ENCODE data around the gene ARHGAP10. TPM values are rescaled to one million over a fixed set of nuclear protein-coding genes. Genes with fewer than 3 reads are reported as not detected.

The ARHGAP10 gene
- total RNA-seq, 4 donors from 2014 or later, result 26.5 to 117 (median 29.7) TPM

- peaks cover 17 to 76% (median 30%) of the 10 kb centered on the region in 3 donors for H3K4me1 ChIP-seq
- WGBS, 2 donors, result 22 to 47% methylated on average over 4 of the region's 4 CpGs
- no peak for DNase-seq
These were observed 37.5 kb downstream of the ARHGAP10 start for GRCh38 chr4:147769386-147769785.

DNA sequence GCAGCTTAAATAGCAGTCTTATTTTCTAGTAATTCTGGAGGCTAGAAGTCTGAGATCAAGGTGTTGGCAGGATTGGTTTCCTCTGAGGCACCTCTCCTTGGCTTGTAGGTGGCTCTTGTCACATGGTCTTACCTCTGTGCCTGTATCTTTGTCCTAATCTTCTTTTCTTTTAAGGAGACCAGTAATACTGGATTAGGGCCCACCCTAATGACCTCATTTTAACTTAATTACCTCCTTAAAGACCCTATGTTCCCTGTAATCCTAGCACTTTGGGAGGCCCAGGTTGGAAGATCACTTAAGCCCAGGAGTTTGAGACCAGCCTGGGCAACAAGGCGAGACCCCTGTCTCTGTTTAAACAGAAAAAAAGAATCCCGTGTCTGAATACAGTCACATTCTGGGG, 38.9 kb downstream of the ARHGAP10 start:
- H3K27ac ChIP-seq, result no peak overlapping the region
- intact Hi-C loops (cut with DNase I), result no loop called here
- WGBS, 2 donors, result 89 to 96% methylated on average over 2 of the region's 2 CpGs
- peaks cover 17 to 76% (median 27%) of the 10 kb centered on the region in 3 donors for H3K4me1 ChIP-seq
- no peak overlapping the region for H3K4me3 ChIP-seq
- H3K36me3 ChIP-seq, result no peaks in the 10 kb centered on the region
- H3K9me3 ChIP-seq, result no peaks in the 10 kb centered on the region
- no peak for DNase-seq
- TF ChIP-seq POLR2A (IDR thresholded peaks at IDR 0.05), result no peak
- no peak for TF ChIP-seq CTCF (IDR thresholded peaks at IDR 0.05)
- H3K27me3 ChIP-seq, result no peaks in the 10 kb centered on the region

More at GRCh38 chr4:147769386-147769785, 37.5 kb downstream of the ARHGAP10 start:
- H3K27ac ChIP-seq, result no peak overlapping the region
- intact Hi-C loops (cut with DNase I), result no loop called here
- no peaks in the 10 kb centered on the region for H3K36me3 ChIP-seq
- H3K4me3 ChIP-seq, result no peak overlapping the region
- H3K27me3 ChIP-seq, result no peaks in the 10 kb centered on the region
- TF ChIP-seq POLR2A (IDR thresholded peaks at IDR 0.05) (no peak), CTCF (IDR thresholded peaks at IDR 0.05) (no peak)
- no peaks in the 10 kb centered on the region for H3K9me3 ChIP-seq

- Histone ChIP-seq H3K9me3 (no peaks in the 10 kb centered on the region), H3K27ac (peak overlapping the region in 3 of 4 donors; percentile 37 to 74 (median 69)), H3K27me3 (no peaks in the 10 kb centered on the region), H3K36me3 (no peaks in the 10 kb centered on the region), H3K4me3 (no peak overlapping the region), H3K4me1 (peaks cover 17 to 88% (median 27%) of the 10 kb centered on the region in 3 donors)
- TF ChIP-seq POLR2A (IDR thresholded peaks at IDR 0.05), result no peak
- TF ChIP-seq CTCF (IDR thresholded peaks at IDR 0.05), result no peak
- no peak for DNase-seq
- 67 to 78% methylated on average over 8 of the region's 8 CpGs for WGBS, 2 donors
- intact Hi-C loops (cut with DNase I), result no loop called here
These were observed 40.2 kb downstream of the ARHGAP10 start for GRCh38 chr4:147772056-147772455.

DNA sequence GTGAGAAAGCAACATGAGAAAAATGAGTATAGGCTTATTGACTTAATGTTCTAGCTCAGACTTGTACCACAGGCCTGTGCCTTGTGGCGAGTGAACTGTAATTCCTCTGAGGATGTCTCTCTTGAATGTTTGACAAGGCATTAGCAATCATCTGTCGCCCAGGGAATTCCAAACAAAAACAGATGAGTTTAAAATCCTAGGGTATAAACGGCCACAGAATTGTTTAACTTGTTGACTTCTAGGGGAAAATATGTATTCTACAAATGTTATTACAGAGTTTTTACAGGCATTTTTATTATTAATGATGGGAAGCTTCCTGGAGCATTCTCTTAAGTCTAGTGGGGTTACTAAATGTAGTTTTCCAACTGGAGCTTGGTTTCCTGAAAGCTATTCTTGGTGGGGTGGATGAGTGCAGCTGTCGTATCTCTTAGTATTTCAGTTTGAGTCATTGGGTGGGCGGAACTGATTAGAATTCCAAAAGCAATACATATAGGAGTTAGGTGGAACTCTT, 40.6 kb downstream of the ARHGAP10 start:
- Histone ChIP-seq H3K27ac (peak overlapping the region; percentile 19 to 74 (median 53)), H3K36me3 (no peaks in the 10 kb centered on the region), H3K4me3 (no peak overlapping the region), H3K4me1 (peaks cover 17 to 91% (median 29%) of the 10 kb centered on the region in 3 donors), H3K27me3 (no peaks in the 10 kb centered on the region), H3K9me3 (no peaks in the 10 kb centered on the region)
- DNase-seq, result no peak
- 16 to 27% methylated on average over 5 of the region's 5 CpGs for WGBS, 2 donors
- TF ChIP-seq CTCF (IDR thresholded peaks at IDR 0.05) (no peak), POLR2A (IDR thresholded peaks at IDR 0.05) (no peak)
- intact Hi-C loops (cut with DNase I), result no loop called here

DNA sequence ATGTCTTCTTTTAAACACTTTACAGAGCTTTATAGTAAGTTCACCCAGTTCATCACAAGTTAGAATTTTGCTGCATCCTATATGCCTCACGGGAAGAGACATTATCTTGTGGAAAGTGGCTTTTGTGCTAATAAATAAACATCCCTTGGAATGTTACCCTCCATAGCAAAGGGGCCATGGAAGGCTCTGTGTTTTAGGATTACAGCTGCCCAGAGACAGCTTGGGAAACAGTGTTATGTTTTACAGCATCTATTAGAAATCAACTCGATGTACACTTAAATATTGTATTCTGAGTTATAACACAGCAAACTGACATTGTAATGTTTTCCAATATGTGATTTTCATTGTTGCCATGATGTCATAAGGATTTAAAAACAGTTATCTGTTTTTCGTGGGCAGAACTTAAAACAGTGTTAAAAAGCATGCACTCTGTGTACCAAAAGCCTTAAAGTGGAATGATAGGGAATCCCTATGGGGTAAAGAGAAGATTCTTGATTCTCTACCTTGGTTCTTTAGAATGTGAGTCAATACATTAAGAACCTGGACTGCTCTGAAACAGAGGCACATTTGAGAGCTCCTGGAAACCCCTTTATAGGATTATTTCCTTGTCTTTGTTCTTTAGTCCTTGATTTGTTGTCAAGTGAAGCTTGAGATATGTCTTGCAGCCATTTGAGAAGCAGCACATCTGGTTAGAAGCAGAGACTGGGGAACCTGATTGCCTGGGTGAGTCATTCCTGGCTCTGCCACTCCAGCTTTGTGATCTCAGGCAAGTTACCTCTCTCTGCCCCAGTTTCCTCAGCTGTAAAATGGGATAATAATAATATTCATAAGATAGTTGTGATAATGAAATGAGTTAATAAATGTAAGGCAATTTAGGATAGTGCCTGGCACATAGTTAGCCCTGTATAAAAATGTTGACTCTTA, 41.6 kb downstream of the ARHGAP10 start:
- DNase-seq, result no peak

More for the DNA sequence above, 41.6 kb downstream of the ARHGAP10 start:
- H3K36me3 ChIP-seq, result no peaks in the 10 kb centered on the region
- no peaks in the 10 kb centered on the region for H3K9me3 ChIP-seq
- TF ChIP-seq POLR2A (IDR thresholded peaks at IDR 0.05) (no peak), CTCF (IDR thresholded peaks at IDR 0.05) (no peak)
- H3K4me3 ChIP-seq, result no peak overlapping the region
- peak overlapping the region in 3 of 4 donors; percentile 17 to 74 (median 69) for H3K27ac ChIP-seq
- 20 to 46% methylated on average over 3 of the region's 3 CpGs for WGBS, 2 donors
- intact Hi-C loops (cut with DNase I), result no loop called here
- peaks cover 22 to 93% (median 33%) of the 10 kb centered on the region in 3 donors for H3K4me1 ChIP-seq
- H3K27me3 ChIP-seq, result no peaks in the 10 kb centered on the region

Measured in esophagus squamous epithelium (tissue), 5 donors.